Right renal cortex interstitium (tissue), 3 donors: Measurements from ENCODE around the gene AK8. TPM values are rescaled to one million over a fixed set of nuclear protein-coding genes. Genes with fewer than 3 reads are reported as not detected.
"Not testable (repeated sequence)": the region's sequence is repeated elsewhere in the genome, so short reads cannot be mapped to it uniquely, and the experiment has no call there.

Experiments used
- DNase-seq, 3 donors: peaks; one replicate each; pipeline ENCODE4 v3.0.0-alpha.2; 2013; ENCODE audit warnings: low read depth in 3 of 3, low spot score in 2 of 3
- polyA plus RNA-seq, 3 donors: library from polyadenylated mRNA; unstranded; fragments of 120-200 nt; gene quantifications; one replicate each; pipeline ENCODE4 v1.2.1, GENCODE V29; 2013; ENCODE audit not compliant: insufficient read length in 3 of 3

AK8 gene
- polyA plus RNA-seq, 3 donors = 3.2 to 3.8 (median 3.4) TPM

GRCh38 chr9:132723809-132724208 lies 154.3 kb downstream of the AK8 start:
- DNase-seq = no peak

- DNase-seq = no peak
Measured at GRCh38 chr9:132722564-132723065, 155.5 kb downstream of the AK8 start.

GRCh38 chr9:132721661-132722060 lies 156.4 kb downstream of the AK8 start:
- DNase-seq = no peak

GRCh38 chr9:132718381-132718928 lies 159.6 kb downstream of the AK8 start:
- not testable (repeated sequence) for DNase-seq

GRCh38 chr9:132717326-132717945 lies 160.6 kb downstream of the AK8 start:
- no peak for DNase-seq

GRCh38 chr9:132716007-132716406 lies 162.1 kb downstream of the AK8 start:
- no peak for DNase-seq

- DNase-seq = no peak
Measured at GRCh38 chr9:132712753-132713152, 165.3 kb downstream of the AK8 start.

- no peak for DNase-seq
Measured at GRCh38 chr9:132711846-132712245, 166.2 kb downstream of the AK8 start.

- not testable (repeated sequence) for DNase-seq
Measured at GRCh38 chr9:132711152-132711551, 166.9 kb downstream of the AK8 start.

- no peak for DNase-seq
Measured at GRCh38 chr9:132710333-132710732, 167.8 kb downstream of the AK8 start.

- no peak for DNase-seq
Measured at GRCh38 chr9:132708769-132709430, 169.2 kb downstream of the AK8 start.

- DNase-seq = no peak
Measured at GRCh38 chr9:132708239-132708638, 169.8 kb downstream of the AK8 start.

GRCh38 chr9:132703336-132703735 lies 174.7 kb downstream of the AK8 start:
- no peak for DNase-seq

- no peak for DNase-seq
Measured at GRCh38 chr9:132702254-132702653, 175.8 kb downstream of the AK8 start.

- peak in 2 of 3 donors; percentile 15 to 19 for DNase-seq
Measured at GRCh38 chr9:132699956-132700355, 178.1 kb downstream of the AK8 start.

GRCh38 chr9:132698989-132699388 lies 179.1 kb downstream of the AK8 start:
- no peak for DNase-seq

GRCh38 chr9:132697230-132697629 lies 180.9 kb downstream of the AK8 start:
- no peak for DNase-seq

- no peak for DNase-seq
Measured at GRCh38 chr9:132694144-132694543, 183.9 kb downstream of the AK8 start.

- DNase-seq = no peak
Measured at GRCh38 chr9:132690696-132691095, 187.4 kb downstream of the AK8 start.

- DNase-seq = no peak
Measured at GRCh38 chr9:132683873-132684272, 194.2 kb downstream of the AK8 start.

- no peak for DNase-seq
Measured at GRCh38 chr9:132681561-132681960, 196.5 kb downstream of the AK8 start.
